HepG2 (cell line): Measurements from ENCODE around the gene BOLA2B. TPM values are rescaled to one million over a fixed set of nuclear protein-coding genes. Genes with fewer than 3 reads are reported as not detected.

Source experiments
- ATAC-seq: fragments of 200-7000 bp; cut with Tn5 transposase; 3 replicates; pipeline ENCODE4 v1.9.1; 2020; ENCODE audit warnings: mild to moderate bottlenecking, moderate library complexity
- BruUV-seq: library from RNA; stranded (reverse); fragments of 400-500 nt; replicated peaks from 2 replicates; lab custom pipeline; 2021; lab: Mats Ljungman, UMichigan
- CTCF ChIA-PET: fragments of 300-600 bp; formaldehyde crosslinking; extraction: SDS; loops from one replicate; lab custom pipeline; 2021; ENCODE audit warnings: low total read pairs, inconsistent platforms, low intra/inter-chr PET ratio; lab: Yijun Ruan, JAX
- POLR2A ChIA-PET: fragments of 350-600 bp; sonication (Branson Sonifier 250); formaldehyde crosslinking; loops from one replicate; lab custom pipeline; 2020; ENCODE audit warnings: antibody characterized with exemption, inconsistent platforms; lab: Yijun Ruan, JAX
- DNase-seq: peaks from one replicate; pipeline ENCODE4 v3.0.0-alpha.2; 2015; ENCODE audit warnings: low spot score
- FAIRE-seq: peaks from 3 replicates; lab custom pipeline; 2011; peaks lifted over from hg19 to GRCh38; lab: Jason Lieb, UNC
- H2AFZ ChIP-seq: one replicate; pipeline ENCODE4 v1.6.1; 2011; ENCODE audit warnings: low read length, inconsistent platforms
- H3K27ac ChIP-seq: fragments of 300-600 bp; 3 replicates; pipeline ENCODE4 v1.8.0; 2011; ENCODE audit warnings: mixed run types, mild to moderate bottlenecking, mixed read lengths, low read length, inconsistent platforms; ENCODE audit not compliant: insufficient read depth; ENCODE audit errors: extremely low read length
- H3K27me3 ChIP-seq, 2 experiments: fragments of 200-600 bp in 1 of 2; 2 replicates in 1 of 2; 3 replicates in 1 of 2; pipeline versions ENCODE4 v1.6.0 to v1.8.0; 2011; ENCODE audit warnings: low read length in 2 of 2, mild to moderate bottlenecking in 2 of 2, moderate library complexity in 2 of 2, inconsistent platforms in 1 of 2; ENCODE audit not compliant: insufficient read depth in 2 of 2, control insufficient read depth in 1 of 2
- H3K36me3 ChIP-seq, 2 experiments: fragments of 200-600 bp in 1 of 2; replicated peaks in 1 of 2; 2 replicates in 1 of 2; 3 replicates in 1 of 2; pipeline versions ENCODE4 v1.5.1 to v1.8.0; 2011; ENCODE audit warnings: low read length in 2 of 2, inconsistent platforms in 1 of 2; ENCODE audit not compliant: insufficient read depth in 2 of 2, control insufficient read depth in 1 of 2
- H3K4me1 ChIP-seq: 2 replicates; pipeline ENCODE4 v1.5.1; 2012; ENCODE audit warnings: low read length, inconsistent platforms; ENCODE audit not compliant: insufficient read depth
- H3K4me2 ChIP-seq: 2 replicates; pipeline ENCODE4 v1.6.0; 2011; ENCODE audit warnings: low read depth, low read length, inconsistent platforms
- H3K4me3 ChIP-seq, 3 experiments: fragments of 200-600 bp in 1 of 3; sonication (generic), shearing (Covaris generic) in 1 of 3; replicated peaks in 1 of 3; 2 replicates each; pipeline ENCODE4 v1.5.1; 2011 to 2016; ENCODE audit warnings: low read length in 3 of 3, inconsistent platforms in 2 of 3, low read depth in 2 of 3, mild to moderate bottlenecking in 2 of 3, control low read depth in 1 of 3, mixed read lengths in 1 of 3; ENCODE audit not compliant: insufficient read depth in 1 of 3
- H3K79me2 ChIP-seq: one replicate; pipeline ENCODE4 v1.6.1; 2011; ENCODE audit warnings: low read length, inconsistent platforms; ENCODE audit not compliant: insufficient read depth
- H3K9ac ChIP-seq: 2 replicates; pipeline ENCODE4 v1.6.0; 2011; ENCODE audit warnings: mild to moderate bottlenecking, low read depth, low read length, inconsistent platforms; ENCODE audit not compliant: insufficient read depth
- H3K9me3 ChIP-seq: 2 replicates; pipeline ENCODE4 v1.5.1; 2012; ENCODE audit warnings: mild to moderate bottlenecking, low read length
- H4K20me1 ChIP-seq: 2 replicates; pipeline ENCODE4 v1.6.0; 2011; ENCODE audit warnings: inconsistent platforms, mild to moderate bottlenecking, low read length, moderate library complexity; ENCODE audit not compliant: insufficient read depth
- ARHGAP35 ChIP-seq: sonication (generic); formaldehyde crosslinking; IDR thresholded peaks from 2 replicates; pipeline ENCODE4 v1.9.0; 2022; ENCODE audit warnings: mild to moderate bottlenecking, inconsistent platforms, moderate library complexity, missing genetic modification reagents, borderline replicate concordance
- E2F2 ChIP-seq: sonication (generic); formaldehyde crosslinking; IDR thresholded peaks from 2 replicates; pipeline ENCODE4 v1.4.0; 2020; ENCODE audit warnings: missing genetic modification reagents, borderline replicate concordance
- ZNF276 ChIP-seq: sonication (generic); formaldehyde crosslinking; IDR thresholded peaks from 2 replicates; pipeline ENCODE4 v1.4.0; 2020; ENCODE audit warnings: mild to moderate bottlenecking, low read depth, missing genetic modification reagents
- ZZZ3 ChIP-seq: sonication (generic); formaldehyde crosslinking; IDR thresholded peaks from 2 replicates; pipeline ENCODE4 v1.4.0; 2020; ENCODE audit warnings: missing genetic modification reagents, mild to moderate bottlenecking, borderline replicate concordance
- WGBS: methylation state at CpG from one replicate; pipeline ENCODE4 v1.1.6; 2017; ENCODE audit warnings: low lambda C conversion rate; 5-methylcytosine and 5-hydroxymethylcytosine counted together
- in situ Hi-C: cut with HindIII; loops from 2 replicates; pipeline ENCODE4 v1.10.0; 2017; ENCODE audit warnings: low pct_unique_long_range_greater_than_20kb; ENCODE audit not compliant: extremely low pct_ligation_motif_present
- intact Hi-C: fragments of 100-400 bp; cut with micrococcal nuclease; formaldehyde crosslinking; loops from one replicate; pipeline ENCODE4 v1.10.0; 2022; ENCODE audit not compliant: unreplicated experiment
- polyA plus RNA-seq, 8 experiments: library from polyadenylated mRNA; depleted of rRNA in 3 of 8; stranded (reverse) in 7 of 8; unstranded in 1 of 8; fragments of >200 nt; fragmentation: Illumina TruSeq in 4 of 8; extraction: Trizol in 4 of 8; gene quantifications; 2 replicates each; pipeline versions ENCODE4 v1.2.1 to v1.2.3, GENCODE V29; 2011 to 2016; ENCODE audit warnings: low read depth in 4 of 8, missing spikeins in 1 of 8, mixed read lengths in 1 of 8; ENCODE audit not compliant: insufficient read depth in 1 of 8
- total RNA-seq, 5 experiments: library from RNA; depleted of rRNA; stranded (reverse); fragments of >200 nt; fragmentation: Illumina TruSeq; extraction: Trizol; gene quantifications; 2 replicates each; pipeline ENCODE4 v1.2.3, GENCODE V29; 2016; ENCODE audit warnings: low read depth in 1 of 5
- TF ChIP-seq, protein P1 (sequence below): sonication (generic); formaldehyde crosslinking; IDR thresholded peaks from 2 replicates; pipeline ENCODE4 v1.4.0; 2020; ENCODE audit warnings: missing genetic modification reagents
- TF ChIP-seq, protein P2 (sequence below): sonication (generic); formaldehyde crosslinking; IDR thresholded peaks from 2 replicates; pipeline ENCODE4 v1.5.0; 2020; ENCODE audit warnings: mild to moderate bottlenecking, missing genetic modification reagents

Gene BOLA2B
- total and polyA plus RNA-seq, 2 of the 13 experiments (the other 11 are each of a cell fraction or from before 2014, with no cell fraction given): 63.8 to 295 TPM

- TF ChIP-seq ZNF276 (CRISPR knock-in tag): no peak
- TF ChIP-seq, protein P1, sequence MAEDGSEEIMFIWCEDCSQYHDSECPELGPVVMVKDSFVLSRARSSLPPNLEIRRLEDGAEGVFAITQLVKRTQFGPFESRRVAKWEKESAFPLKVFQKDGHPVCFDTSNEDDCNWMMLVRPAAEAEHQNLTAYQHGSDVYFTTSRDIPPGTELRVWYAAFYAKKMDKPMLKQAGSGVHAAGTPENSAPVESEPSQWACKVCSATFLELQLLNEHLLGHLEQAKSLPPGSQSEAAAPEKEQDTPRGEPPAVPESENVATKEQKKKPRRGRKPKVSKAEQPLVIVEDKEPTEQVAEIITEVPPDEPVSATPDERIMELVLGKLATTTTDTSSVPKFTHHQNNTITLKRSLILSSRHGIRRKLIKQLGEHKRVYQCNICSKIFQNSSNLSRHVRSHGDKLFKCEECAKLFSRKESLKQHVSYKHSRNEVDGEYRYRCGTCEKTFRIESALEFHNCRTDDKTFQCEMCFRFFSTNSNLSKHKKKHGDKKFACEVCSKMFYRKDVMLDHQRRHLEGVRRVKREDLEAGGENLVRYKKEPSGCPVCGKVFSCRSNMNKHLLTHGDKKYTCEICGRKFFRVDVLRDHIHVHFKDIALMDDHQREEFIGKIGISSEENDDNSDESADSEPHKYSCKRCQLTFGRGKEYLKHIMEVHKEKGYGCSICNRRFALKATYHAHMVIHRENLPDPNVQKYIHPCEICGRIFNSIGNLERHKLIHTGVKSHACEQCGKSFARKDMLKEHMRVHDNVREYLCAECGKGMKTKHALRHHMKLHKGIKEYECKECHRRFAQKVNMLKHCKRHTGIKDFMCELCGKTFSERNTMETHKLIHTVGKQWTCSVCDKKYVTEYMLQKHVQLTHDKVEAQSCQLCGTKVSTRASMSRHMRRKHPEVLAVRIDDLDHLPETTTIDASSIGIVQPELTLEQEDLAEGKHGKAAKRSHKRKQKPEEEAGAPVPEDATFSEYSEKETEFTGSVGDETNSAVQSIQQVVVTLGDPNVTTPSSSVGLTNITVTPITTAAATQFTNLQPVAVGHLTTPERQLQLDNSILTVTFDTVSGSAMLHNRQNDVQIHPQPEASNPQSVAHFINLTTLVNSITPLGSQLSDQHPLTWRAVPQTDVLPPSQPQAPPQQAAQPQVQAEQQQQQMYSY (CRISPR knock-in tag): no peak
- TF ChIP-seq, all 625 proteins: peak for 6
These were observed 12.7 kb downstream of the BOLA2B start (continued) for GRCh38 chr16:30180741-30181140.

GRCh38 chr16:30179931-30180330, 13.5 kb downstream of the BOLA2B start:
- WGBS: 64% methylated on average over 9 of the region's 9 CpGs
- in situ Hi-C loops: no loop called here
- H3K4me2 ChIP-seq: no peak overlapping the region
- no peak for DNase-seq
- no peak overlapping the region for H2AFZ ChIP-seq
- H3K79me2 ChIP-seq: no peaks in the 10 kb centered on the region
- no peaks in the 10 kb centered on the region; a peak in 1 of 5 replicates for H3K27me3 ChIP-seq
- H3K27ac ChIP-seq: no peak overlapping the region
- POLR2A ChIA-PET: interaction anchor here (0.6 to 1.0 kb wide), 3 partner anchors 22 to 68 kb away, joined by 3 to 4 read pairs (median 4); no protein-coding TSS in a partner anchor
- no peak overlapping the region for H3K4me3 ChIP-seq
- BruUV-seq: no TSS peak
- FAIRE-seq: no peak
- H3K9ac ChIP-seq: no peak overlapping the region
- H3K9me3 ChIP-seq: no peaks in the 10 kb centered on the region
- H3K36me3 ChIP-seq: no peaks in the 10 kb centered on the region
- intact Hi-C loops: no loop called here
- ATAC-seq: no peak
- CTCF ChIA-PET: interaction anchor here (1.2 kb wide), 1 partner anchor 67 kb away, joined by 3 read pairs; no protein-coding TSS in a partner anchor
- H4K20me1 ChIP-seq: no peaks in the 10 kb centered on the region
- H3K4me1 ChIP-seq: peaks cover 60% of the 10 kb centered on the region
- TF ChIP-seq E2F2 (CRISPR knock-in tag) (no peak), ARHGAP35 (CRISPR knock-in tag) (no peak), ZZZ3 (CRISPR knock-in tag) (no peak)
- TF ChIP-seq, protein P2, sequence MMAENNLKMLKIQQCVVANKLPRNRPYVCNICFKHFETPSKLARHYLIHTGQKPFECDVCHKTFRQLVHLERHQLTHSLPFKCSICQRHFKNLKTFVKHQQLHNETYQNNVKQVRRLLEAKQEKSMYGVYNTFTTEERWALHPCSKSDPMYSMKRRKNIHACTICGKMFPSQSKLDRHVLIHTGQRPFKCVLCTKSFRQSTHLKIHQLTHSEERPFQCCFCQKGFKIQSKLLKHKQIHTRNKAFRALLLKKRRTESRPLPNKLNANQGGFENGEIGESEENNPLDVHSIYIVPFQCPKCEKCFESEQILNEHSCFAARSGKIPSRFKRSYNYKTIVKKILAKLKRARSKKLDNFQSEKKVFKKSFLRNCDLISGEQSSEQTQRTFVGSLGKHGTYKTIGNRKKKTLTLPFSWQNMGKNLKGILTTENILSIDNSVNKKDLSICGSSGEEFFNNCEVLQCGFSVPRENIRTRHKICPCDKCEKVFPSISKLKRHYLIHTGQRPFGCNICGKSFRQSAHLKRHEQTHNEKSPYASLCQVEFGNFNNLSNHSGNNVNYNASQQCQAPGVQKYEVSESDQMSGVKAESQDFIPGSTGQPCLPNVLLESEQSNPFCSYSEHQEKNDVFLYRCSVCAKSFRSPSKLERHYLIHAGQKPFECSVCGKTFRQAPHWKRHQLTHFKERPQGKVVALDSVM (CRISPR knock-in tag): peak; percentile 62
- TF ChIP-seq, all 625 proteins: peak for 1
